Activated CD4-positive, alpha-beta T cell treated with anti-CD3 and anti-CD28 coated beads, Interleukin-2, amount 50 U/mL, for 16 hours (primary cell): Measurements from ENCODE around the gene NR1H3.

Source experiments
- DNase-seq: peaks from one replicate; pipeline ENCODE4 v3.0.0-alpha.2; 2020

Gene NR1H3

GRCh38 chr11:47270331-47271271 lies 12.8 kb downstream of the NR1H3 start:
- peak; percentile 69 for DNase-seq

- peak; percentile 19 for DNase-seq
Measured at GRCh38 chr11:47271328-47271727, 13.5 kb downstream of the NR1H3 start.

GRCh38 chr11:47271961-47272661 lies 14.3 kb downstream of the NR1H3 start:
- no peak for DNase-seq

GRCh38 chr11:47272706-47273105 lies 14.9 kb downstream of the NR1H3 start:
- no peak for DNase-seq

GRCh38 chr11:47274495-47275235 lies 16.9 kb downstream of the NR1H3 start:
- DNase-seq, result no peak

- no peak for DNase-seq
Measured at GRCh38 chr11:47276923-47277322, 19.1 kb downstream of the NR1H3 start.

GRCh38 chr11:47278058-47278457 lies 20.3 kb downstream of the NR1H3 start:
- no peak for DNase-seq

GRCh38 chr11:47278769-47279168 lies 21.0 kb downstream of the NR1H3 start:
- DNase-seq, result no peak

GRCh38 chr11:47280099-47280498 lies 22.3 kb downstream of the NR1H3 start:
- DNase-seq, result no peak

GRCh38 chr11:47280860-47281259 lies 23.1 kb downstream of the NR1H3 start:
- no peak for DNase-seq

- DNase-seq, result no peak
Measured at GRCh38 chr11:47282462-47282861, 24.7 kb downstream of the NR1H3 start.

- DNase-seq, result no peak
Measured at GRCh38 chr11:47284151-47284550, 26.4 kb downstream of the NR1H3 start.

GRCh38 chr11:47285969-47286770 lies 28.4 kb downstream of the NR1H3 start:
- DNase-seq, result no peak

GRCh38 chr11:47288066-47288465 lies 30.3 kb downstream of the NR1H3 start:
- DNase-seq, result no peak

GRCh38 chr11:47289856-47290255 lies 32.1 kb downstream of the NR1H3 start:
- no peak for DNase-seq

GRCh38 chr11:47295385-47295784 lies 37.6 kb downstream of the NR1H3 start:
- DNase-seq, result no peak

GRCh38 chr11:47296045-47296444 lies 38.2 kb downstream of the NR1H3 start:
- no peak for DNase-seq

- no peak for DNase-seq
Measured at GRCh38 chr11:47299078-47299477, 41.3 kb downstream of the NR1H3 start.

GRCh38 chr11:47302853-47303252 lies 45.1 kb downstream of the NR1H3 start:
- DNase-seq, result no peak

- DNase-seq, result no peak
Measured at GRCh38 chr11:47305734-47306483, 48.1 kb downstream of the NR1H3 start.

- no peak for DNase-seq
Measured at GRCh38 chr11:47306484-47306844, 48.7 kb downstream of the NR1H3 start.
